ENCODE data around the gene CRYBG2.
"Not testable (repeated sequence)": the region's sequence is repeated elsewhere in the genome, so short reads cannot be mapped to it uniquely, and the experiment has no call there.

The CRYBG2 gene

DNA sequence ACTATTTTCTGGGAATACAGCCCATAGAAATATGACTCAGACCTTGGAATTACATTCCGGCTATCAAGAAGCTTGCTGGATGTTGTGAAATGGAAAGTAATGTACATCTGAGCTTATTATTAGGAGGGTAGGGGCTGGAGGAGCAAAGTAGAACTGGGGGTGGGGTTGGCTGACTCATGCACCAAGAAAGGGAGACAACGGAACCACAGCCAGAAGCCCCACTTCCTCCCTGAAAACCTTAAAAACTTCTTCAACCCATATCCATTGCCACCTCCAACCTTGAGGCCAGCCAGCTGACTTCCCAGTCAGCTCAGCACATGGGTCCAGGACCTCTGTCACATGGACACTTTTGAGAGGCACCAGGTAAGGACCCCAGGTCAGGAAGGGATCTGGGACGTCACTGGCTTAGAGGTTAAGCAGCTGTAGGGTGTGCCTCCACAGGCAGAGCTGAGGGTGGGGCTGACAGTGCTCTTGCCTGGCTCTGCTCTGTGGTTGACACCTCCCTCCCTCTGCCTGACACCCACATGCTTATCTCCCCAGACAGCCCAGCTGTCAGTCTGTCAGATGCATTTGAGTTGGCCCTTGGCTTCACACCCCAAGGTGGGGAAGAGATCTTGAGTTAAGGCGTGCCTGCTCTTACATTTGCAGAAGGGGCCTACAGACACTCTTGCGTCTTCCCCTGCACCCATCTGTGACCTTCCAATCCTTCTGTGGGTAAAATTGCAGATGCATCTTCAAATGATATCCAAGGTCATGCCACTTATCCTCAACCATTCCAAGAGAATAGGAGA, 24.4 kb upstream of the CRYBG2 start:
- peak; percentile 88 for DNase-seq (ENCODE audit: low read depth)
- TF ChIP-seq, protein P1, sequence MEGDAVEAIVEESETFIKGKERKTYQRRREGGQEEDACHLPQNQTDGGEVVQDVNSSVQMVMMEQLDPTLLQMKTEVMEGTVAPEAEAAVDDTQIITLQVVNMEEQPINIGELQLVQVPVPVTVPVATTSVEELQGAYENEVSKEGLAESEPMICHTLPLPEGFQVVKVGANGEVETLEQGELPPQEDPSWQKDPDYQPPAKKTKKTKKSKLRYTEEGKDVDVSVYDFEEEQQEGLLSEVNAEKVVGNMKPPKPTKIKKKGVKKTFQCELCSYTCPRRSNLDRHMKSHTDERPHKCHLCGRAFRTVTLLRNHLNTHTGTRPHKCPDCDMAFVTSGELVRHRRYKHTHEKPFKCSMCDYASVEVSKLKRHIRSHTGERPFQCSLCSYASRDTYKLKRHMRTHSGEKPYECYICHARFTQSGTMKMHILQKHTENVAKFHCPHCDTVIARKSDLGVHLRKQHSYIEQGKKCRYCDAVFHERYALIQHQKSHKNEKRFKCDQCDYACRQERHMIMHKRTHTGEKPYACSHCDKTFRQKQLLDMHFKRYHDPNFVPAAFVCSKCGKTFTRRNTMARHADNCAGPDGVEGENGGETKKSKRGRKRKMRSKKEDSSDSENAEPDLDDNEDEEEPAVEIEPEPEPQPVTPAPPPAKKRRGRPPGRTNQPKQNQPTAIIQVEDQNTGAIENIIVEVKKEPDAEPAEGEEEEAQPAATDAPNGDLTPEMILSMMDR (IDR thresholded peaks at IDR 0.05; ENCODE audit: control insufficient read depth, insufficient read depth, low read depth, low read length, missing control alignments): no peak
- H3K4me3 ChIP-seq (ENCODE audit: control insufficient read depth, low read depth, low read length): no peak overlapping the region

DNA sequence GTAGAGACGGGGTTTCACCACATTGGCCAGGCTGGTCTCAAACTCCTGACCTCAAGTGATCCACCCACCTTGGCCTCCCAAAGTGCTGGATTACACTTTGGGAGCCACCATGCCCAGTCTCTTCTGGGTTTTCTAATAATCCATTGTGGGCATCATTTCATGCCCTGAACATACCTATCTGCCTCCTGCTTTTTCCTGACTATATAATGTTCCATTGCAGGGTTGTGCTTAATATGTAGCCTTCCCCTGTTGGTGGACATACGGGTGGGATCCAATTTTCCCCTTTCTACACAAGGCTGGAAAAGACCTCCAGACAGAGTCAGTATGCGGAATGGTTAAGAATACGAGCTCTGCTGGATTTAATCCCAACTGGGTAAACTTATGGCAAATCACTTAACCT, 22.1 kb upstream of the CRYBG2 start:
- TF ChIP-seq, protein P1 (IDR thresholded peaks at IDR 0.05; ENCODE audit: control insufficient read depth, insufficient read depth, low read depth, low read length, missing control alignments): no peak
- no peak overlapping the region for H3K4me3 ChIP-seq (ENCODE audit: control insufficient read depth, low read depth, low read length)
- no peak for DNase-seq (ENCODE audit: low read depth)

DNA sequence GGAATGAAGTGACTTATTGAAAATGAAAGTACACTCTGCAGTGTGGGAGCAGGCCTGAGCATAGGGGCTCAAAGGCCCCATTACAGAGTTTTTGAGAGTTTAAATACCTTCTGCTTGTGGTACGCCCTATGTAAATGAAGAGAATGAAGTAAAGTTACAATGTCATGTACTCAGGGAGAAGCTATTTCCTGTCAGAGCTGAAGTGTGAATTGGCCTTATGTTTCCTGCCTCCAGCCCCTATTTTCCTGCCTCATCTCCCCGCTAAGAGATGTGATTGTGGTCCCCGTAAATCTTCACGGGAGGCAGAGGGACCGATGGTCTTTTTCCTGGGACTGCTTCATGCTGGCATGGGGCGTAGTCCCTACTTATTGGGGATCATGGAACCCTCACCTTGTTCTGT, 21.2 kb upstream of the CRYBG2 start:
- TF ChIP-seq, protein P1 (IDR thresholded peaks at IDR 0.05; ENCODE audit: control insufficient read depth, insufficient read depth, low read depth, low read length, missing control alignments): no peak
- no peak overlapping the region for H3K4me3 ChIP-seq (ENCODE audit: control insufficient read depth, low read depth, low read length)
- no peak for DNase-seq (ENCODE audit: low read depth)

DNA sequence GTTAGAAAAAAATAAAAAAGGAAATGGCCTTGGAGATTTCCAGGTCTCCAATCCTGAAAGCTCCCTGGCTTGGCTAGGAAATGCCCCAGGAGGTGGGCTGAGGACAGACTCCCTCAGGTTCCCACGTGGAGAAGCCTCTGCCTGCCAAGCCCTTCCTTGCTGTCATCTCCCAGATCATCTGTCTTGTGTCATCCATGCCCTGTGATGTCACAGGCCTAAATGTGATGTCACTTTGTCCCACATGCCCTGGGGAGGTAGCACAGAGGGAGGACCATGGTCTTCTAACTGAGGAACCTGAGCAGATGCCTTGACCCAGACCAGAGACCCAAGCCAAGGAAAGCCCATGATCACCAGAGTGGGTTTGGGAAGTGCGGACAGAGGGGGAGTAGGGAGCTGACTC, 20.4 kb upstream of the CRYBG2 start:
- H3K4me3 ChIP-seq (ENCODE audit: control insufficient read depth, low read depth, low read length); DNase-seq (ENCODE audit: low read depth): not testable (repeated sequence)

DNA sequence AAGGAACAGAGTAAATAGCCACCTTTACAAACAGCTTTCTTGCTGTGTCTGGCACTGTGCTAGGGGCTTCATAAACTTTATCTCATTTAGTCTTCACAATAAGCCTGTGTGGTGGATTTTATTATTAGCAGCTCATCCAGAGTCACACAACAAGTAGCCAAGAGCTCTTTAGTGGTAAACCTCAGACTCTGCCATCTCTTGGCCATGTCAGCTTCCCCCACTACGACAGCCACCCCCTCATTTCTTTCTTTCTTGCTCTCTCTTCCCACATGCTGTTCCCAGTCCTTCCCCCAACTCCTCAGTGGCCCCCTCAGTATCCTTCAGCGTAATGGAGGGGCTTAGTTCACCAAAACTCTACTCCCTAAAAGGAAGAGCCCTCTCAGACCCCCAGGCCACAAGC, 19.9 kb upstream of the CRYBG2 start:
- DNase-seq (ENCODE audit: low read depth): no peak
- TF ChIP-seq, protein P1 (IDR thresholded peaks at IDR 0.05; ENCODE audit: control insufficient read depth, insufficient read depth, low read depth, low read length, missing control alignments): no peak
- no peak overlapping the region for H3K4me3 ChIP-seq (ENCODE audit: control insufficient read depth, low read depth, low read length)

DNA sequence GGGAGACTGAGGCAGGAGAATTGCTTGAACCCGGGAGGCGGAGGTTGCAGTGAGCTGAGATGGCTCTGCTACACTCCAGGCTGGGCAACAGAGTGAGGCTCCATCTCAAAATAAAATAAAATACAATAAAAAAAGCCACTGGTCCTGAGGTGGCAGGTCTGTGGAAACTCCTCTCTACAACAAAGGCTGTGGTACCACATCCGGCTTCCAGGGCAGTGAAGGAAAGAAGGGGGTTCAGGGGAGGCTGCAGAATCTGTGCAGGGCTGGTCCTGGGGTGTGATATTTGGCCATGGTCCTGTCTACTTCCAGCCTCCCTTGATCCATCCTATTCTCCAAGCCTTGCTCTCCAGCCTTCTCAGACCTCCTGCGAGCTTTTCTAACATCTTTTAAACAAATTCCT, 19.4 kb upstream of the CRYBG2 start:
- DNase-seq (ENCODE audit: low read depth): no peak
- TF ChIP-seq, protein P1 (IDR thresholded peaks at IDR 0.05; ENCODE audit: control insufficient read depth, insufficient read depth, low read depth, low read length, missing control alignments): no peak

DNA sequence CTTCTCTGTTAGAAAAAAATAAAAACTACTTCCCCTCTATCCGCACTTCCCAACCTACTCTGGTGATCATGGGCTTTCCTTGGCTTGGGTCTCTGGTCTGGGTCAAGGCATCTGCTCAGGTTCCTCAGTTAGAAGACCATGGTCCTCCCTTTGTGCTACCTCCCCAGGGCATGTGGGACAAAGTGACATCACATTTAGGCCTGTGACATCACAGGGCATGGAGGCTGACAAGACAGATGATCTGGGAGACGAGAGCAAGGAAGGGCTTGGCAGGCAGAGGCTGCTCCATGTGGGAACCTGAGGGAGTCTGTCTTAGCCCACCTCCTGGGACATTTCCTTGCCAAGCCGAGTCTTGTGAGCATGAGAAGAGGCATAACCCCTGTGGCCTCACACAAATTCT, 18.7 kb upstream of the CRYBG2 start, which contains the start of gene ZNF683:
ZNF683 (minus strand) TSS at position 140 of the 400 bp plus-strand sequence. CDS start 4,179 bp downstream, outside the sequence.
- not testable (repeated sequence) for H3K4me3 ChIP-seq (ENCODE audit: control insufficient read depth, low read depth, low read length); DNase-seq (ENCODE audit: low read depth)

More for the DNA sequence above, 19.4 kb upstream of the CRYBG2 start:
- no peak overlapping the region for H3K4me3 ChIP-seq (ENCODE audit: control insufficient read depth, low read depth, low read length)

DNA sequence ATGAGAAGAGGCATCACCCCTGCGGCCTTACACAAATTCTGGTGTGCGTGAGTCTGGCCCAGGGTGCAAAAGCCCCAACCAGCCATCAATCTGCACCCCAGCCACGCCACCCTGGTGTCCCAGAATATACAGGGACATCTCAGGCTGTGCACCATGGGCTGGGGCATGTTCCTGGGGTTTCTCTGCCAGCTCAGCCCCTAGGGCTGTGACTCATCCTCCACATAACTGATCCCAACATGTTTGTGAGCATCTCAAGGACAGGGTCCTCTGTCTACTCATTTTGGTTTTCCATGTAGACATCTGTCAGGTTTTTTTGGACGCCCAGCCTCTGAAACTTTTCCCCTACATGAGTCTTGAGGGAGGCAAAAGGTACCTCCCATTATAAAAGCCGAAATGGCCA, 18.1 kb upstream of the CRYBG2 start:
- H3K4me3 ChIP-seq (ENCODE audit: control insufficient read depth, low read depth, low read length): no peak overlapping the region
- TF ChIP-seq, protein P1 (IDR thresholded peaks at IDR 0.05; ENCODE audit: control insufficient read depth, insufficient read depth, low read depth, low read length, missing control alignments): no peak
- no peak for DNase-seq (ENCODE audit: low read depth)

Data from AG09309 (cell line).